ENCODE measurements around the gene MRLN. TPM values are rescaled to one million over a fixed set of nuclear protein-coding genes. Genes with fewer than 3 reads are reported as not detected.

MRLN gene
- polyA plus RNA-seq, 1 of the 3 experiments (the other 2 are of a cell fraction), result not detected

GRCh38 chr10:59704630-59705029 is 48.6 kb downstream of the MRLN start:
- TF ChIP-seq JUND (IDR thresholded peaks at IDR 0.05), result no peak
- TF ChIP-seq NFIC (IDR thresholded peaks at IDR 0.05; ENCODE audit: borderline replicate concordance), result no peak
- no peak for TF ChIP-seq YY1 (IDR thresholded peaks at IDR 0.05; ENCODE audit: low read depth)
- TF ChIP-seq ZBTB33 (IDR thresholded peaks at IDR 0.05; ENCODE audit: borderline replicate concordance, low read depth), result no peak
- no peak for TF ChIP-seq TEAD4 (IDR thresholded peaks at IDR 0.05; ENCODE audit: borderline replicate concordance, insufficient read depth)
- no peak for TF ChIP-seq RXRA (IDR thresholded peaks at IDR 0.05; ENCODE audit: borderline replicate concordance, low read depth)
- TF ChIP-seq USF2 (IDR thresholded peaks at IDR 0.05; ENCODE audit: borderline replicate concordance, low read depth, low read length), result no peak
- no peak for TF ChIP-seq RCOR1 (IDR thresholded peaks at IDR 0.05; ENCODE audit: low read length)
- TF ChIP-seq SMC3 (IDR thresholded peaks at IDR 0.05; ENCODE audit: low read depth, low read length), result no peak
- no peak for TF ChIP-seq IRF3 (IDR thresholded peaks at IDR 0.05; ENCODE audit: low read depth, low read length)
- no peak for TF ChIP-seq REST (IDR thresholded peaks at IDR 0.05; ENCODE audit: low read depth, low read length)
- TF ChIP-seq FOSL2 (IDR thresholded peaks at IDR 0.05; ENCODE audit: borderline replicate concordance, low read depth), result no peak
- no peak for TF ChIP-seq EP300 (IDR thresholded peaks at IDR 0.05; ENCODE audit: borderline replicate concordance in 1 of 2, low read depth in 1 of 2, low read length in 1 of 2)
- TF ChIP-seq NRF1 (IDR thresholded peaks at IDR 0.05; ENCODE audit: low read depth, low read length), result no peak
- no peak for TF ChIP-seq TAF1 (IDR thresholded peaks at IDR 0.05; ENCODE audit: borderline replicate concordance, low read depth, low read length)
- no peak for TF ChIP-seq RFX5 (IDR thresholded peaks at IDR 0.05; ENCODE audit: low read length)
- H3K36me3 ChIP-seq (replicated peaks in 1 of 2; ENCODE audit: control insufficient read depth in 1 of 2, insufficient read depth in 2 of 2, low read length in 1 of 2), result no peaks in the 10 kb centered on the region
- no peaks in the 10 kb centered on the region for H3K9me3 ChIP-seq
- H3K27ac ChIP-seq (ENCODE audit: low read depth in 2 of 2, low read length in 1 of 2), result no peak overlapping the region
- H3K4me2 ChIP-seq, result no peak overlapping the region
- no peak for DNase-seq
- ChIA-PET CTCF (no interaction called here), POLR2A (no interaction called here)
- H3K9me2 ChIP-seq, result no peaks in the 10 kb centered on the region
- no peak overlapping the region for H3K9ac ChIP-seq
- no peak overlapping the region for H2AFZ ChIP-seq (ENCODE audit: low read depth)
- no peaks in the 10 kb centered on the region for H3K79me2 ChIP-seq (ENCODE audit: insufficient read depth)
- H3K27me3 ChIP-seq (ENCODE audit: insufficient read depth), result no peaks in the 10 kb centered on the region
- no peak overlapping the region for H3K4me3 ChIP-seq (ENCODE audit: low read depth in 2 of 2, low read length in 1 of 2)
- H4K20me1 ChIP-seq (ENCODE audit: insufficient read depth), result no peaks in the 10 kb centered on the region
- H3K4me1 ChIP-seq (ENCODE audit: control insufficient read depth in 1 of 2, insufficient read depth in 2 of 2, low read depth in 1 of 2, low read length in 1 of 2), result peaks cover 0 to 8% of the 10 kb centered on the region in 2 experiments; a peak in 2 of 4 replicates
- no peaks in the 10 kb centered on the region for H3F3A ChIP-seq (replicated peaks; ENCODE audit: insufficient read depth)
- 76% methylated on average over 2 of the region's 2 CpGs for WGBS (ENCODE audit: low lambda C conversion rate)

All from SK-N-SH (cell line).